ENCODE data around the gene MBIP.

The MBIP gene

DNA sequence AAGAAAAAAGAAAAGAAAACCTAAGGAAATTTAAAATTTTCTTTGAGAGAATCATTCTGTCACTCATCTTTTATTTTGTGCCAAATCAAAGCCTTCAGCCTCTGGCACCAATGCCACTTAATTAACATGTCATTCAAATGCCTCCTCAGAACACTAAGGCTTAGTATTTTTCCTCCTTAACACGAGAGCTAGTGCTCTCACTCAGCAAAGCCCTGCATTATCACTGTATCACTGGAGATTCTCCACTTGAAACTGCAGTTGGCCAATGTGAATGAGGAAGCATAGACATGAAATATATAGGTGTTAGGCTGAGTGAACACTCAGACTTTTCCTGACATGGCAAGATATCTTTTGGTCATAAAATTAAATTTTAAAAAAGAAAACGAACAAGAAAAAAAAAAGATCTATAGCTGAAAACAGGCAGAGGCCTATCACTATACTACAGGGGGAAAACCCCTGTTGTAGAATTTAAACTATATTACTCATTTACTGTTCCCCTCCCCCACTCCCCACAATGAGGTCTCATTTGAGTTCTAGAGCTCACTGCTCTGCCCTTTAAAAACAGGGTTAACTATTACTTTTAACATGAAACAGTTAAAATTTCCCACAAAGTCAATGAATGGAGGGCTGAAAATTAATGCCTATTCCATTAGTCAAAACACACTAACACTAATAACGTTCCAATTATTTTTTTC lies 5.1 kb downstream of the MBIP start:
- Histone ChIP-seq H2AFZ (ENCODE audit: low read depth, low read length, severe bottlenecking) (no peak overlapping the region), H3F3A (ENCODE audit: insufficient read depth) (no peaks in the 10 kb centered on the region; the same call in 1 of the 2 replicates), H3K9me2 (replicated peaks; ENCODE audit: insufficient read depth, low read length) (no peaks in the 10 kb centered on the region), H3K9me3 (ENCODE audit: insufficient read depth, low read length) (no peaks in the 10 kb centered on the region), H3K4me3 (ENCODE audit: insufficient read depth, low read length, poor library complexity, severe bottlenecking) (no peak overlapping the region), H4K20me1 (ENCODE audit: low read depth, low read length) (no peaks in the 10 kb centered on the region), H3K36me3 (ENCODE audit: low read length) (peaks cover 23% of the 10 kb centered on the region; the same call in 1 of the 2 replicates), H3K79me2 (ENCODE audit: insufficient read depth, low read length) (peaks cover 50% of the 10 kb centered on the region), H3K4me2 (ENCODE audit: low read depth, low read length, poor library complexity, severe bottlenecking) (no peak overlapping the region), H3K9ac (ENCODE audit: low read length) (no peak overlapping the region), H3K27me3 (ENCODE audit: low read length) (no peaks in the 10 kb centered on the region), H3K27ac (ENCODE audit: low read depth, low read length) (no peak overlapping the region)
- TF ChIP-seq EZH2phosphoT487 (conservative IDR thresholded peaks at IDR 0.05; ENCODE audit: low read length) = no peak
- TF ChIP-seq CTCF (IDR thresholded peaks at IDR 0.05; ENCODE audit: insufficient read depth, low read length, poor library complexity, severe bottlenecking) = no peak

DNA sequence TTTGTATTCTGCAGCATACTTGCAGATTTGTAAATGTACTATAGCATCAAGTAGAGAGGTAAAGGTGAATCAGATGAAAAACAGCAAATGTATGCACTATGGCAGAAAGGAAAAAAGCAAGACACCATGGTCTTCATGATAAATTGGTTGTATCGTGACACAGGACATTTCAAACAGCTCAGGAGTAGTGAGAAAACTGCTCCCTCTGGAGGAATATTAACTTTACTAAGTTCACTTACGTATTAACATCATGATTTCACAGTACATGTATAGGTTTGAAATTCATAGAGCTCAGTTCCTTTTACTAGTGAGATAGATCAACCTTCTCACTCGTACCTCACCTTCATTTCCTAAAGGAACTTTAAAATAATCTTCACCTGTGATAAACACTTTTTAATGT lies 6.5 kb downstream of the MBIP start:
- H3K4me3 ChIP-seq (ENCODE audit: insufficient read depth, low read length, poor library complexity, severe bottlenecking) = no peak overlapping the region
- H3K79me2 ChIP-seq (ENCODE audit: insufficient read depth, low read length) = peaks cover 36% of the 10 kb centered on the region
- H3K9ac ChIP-seq (ENCODE audit: low read length) = no peak overlapping the region
- H3K4me2 ChIP-seq (ENCODE audit: low read depth, low read length, poor library complexity, severe bottlenecking) = no peak overlapping the region
- no peaks in the 10 kb centered on the region for H3K9me2 ChIP-seq (replicated peaks; ENCODE audit: insufficient read depth, low read length)
- H3K9me3 ChIP-seq (ENCODE audit: insufficient read depth, low read length) = no peaks in the 10 kb centered on the region
- no peak for TF ChIP-seq EZH2phosphoT487 (conservative IDR thresholded peaks at IDR 0.05; ENCODE audit: low read length)
- no peak for TF ChIP-seq CTCF (IDR thresholded peaks at IDR 0.05; ENCODE audit: insufficient read depth, low read length, poor library complexity, severe bottlenecking)
- no peaks in the 10 kb centered on the region for H3K27me3 ChIP-seq (ENCODE audit: low read length)
- H3K27ac ChIP-seq (ENCODE audit: low read depth, low read length) = no peak overlapping the region
- H4K20me1 ChIP-seq (ENCODE audit: low read depth, low read length) = no peaks in the 10 kb centered on the region
- H3K36me3 ChIP-seq (ENCODE audit: low read length) = peaks cover 25% of the 10 kb centered on the region; the same call in 1 of the 2 replicates
- no peak overlapping the region for H2AFZ ChIP-seq (ENCODE audit: low read depth, low read length, severe bottlenecking)
- H3F3A ChIP-seq (ENCODE audit: insufficient read depth) = no peaks in the 10 kb centered on the region; the same call in 1 of the 2 replicates

DNA sequence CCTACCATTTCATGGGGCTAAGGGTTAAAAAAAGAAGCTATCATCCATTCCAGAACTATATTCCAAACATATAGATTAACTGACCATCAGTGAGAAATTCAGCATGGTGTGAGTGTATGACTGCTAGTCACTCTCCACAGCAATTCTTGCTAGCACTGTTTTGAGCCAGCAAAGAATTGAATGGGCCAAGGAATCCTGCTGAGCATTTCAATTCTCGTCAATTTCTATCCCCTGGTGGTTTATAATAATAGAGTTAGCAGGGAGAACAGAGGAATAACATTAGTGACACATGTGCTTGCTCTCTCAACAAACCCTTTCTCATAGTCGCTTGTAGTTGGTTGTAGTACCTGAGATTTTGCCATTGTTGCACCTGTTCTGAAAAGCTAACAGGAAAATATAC lies 7.2 kb downstream of the MBIP start:
- Histone ChIP-seq H2AFZ (ENCODE audit: low read depth, low read length, severe bottlenecking) (no peak overlapping the region), H3K4me2 (ENCODE audit: low read depth, low read length, poor library complexity, severe bottlenecking) (no peak overlapping the region), H3K9ac (ENCODE audit: low read length) (no peak overlapping the region), H3K4me3 (ENCODE audit: insufficient read depth, low read length, poor library complexity, severe bottlenecking) (no peak overlapping the region), H3K36me3 (ENCODE audit: low read length) (peaks cover 29% of the 10 kb centered on the region; the same call in 1 of the 2 replicates), H4K20me1 (ENCODE audit: low read depth, low read length) (no peaks in the 10 kb centered on the region), H3K9me3 (ENCODE audit: insufficient read depth, low read length) (no peaks in the 10 kb centered on the region), H3K9me2 (replicated peaks; ENCODE audit: insufficient read depth, low read length) (no peaks in the 10 kb centered on the region), H3K27me3 (ENCODE audit: low read length) (no peaks in the 10 kb centered on the region), H3F3A (ENCODE audit: insufficient read depth) (no peaks in the 10 kb centered on the region; the same call in 1 of the 2 replicates), H3K79me2 (ENCODE audit: insufficient read depth, low read length) (peaks cover 29% of the 10 kb centered on the region), H3K27ac (ENCODE audit: low read depth, low read length) (no peak overlapping the region)
- TF ChIP-seq EZH2phosphoT487 (conservative IDR thresholded peaks at IDR 0.05; ENCODE audit: low read length) (no peak), CTCF (IDR thresholded peaks at IDR 0.05; ENCODE audit: insufficient read depth, low read length, poor library complexity, severe bottlenecking) (no peak)

Data from SU-DHL-6 (cell line).